ENCODE data around the gene INPP4B.

INPP4B gene

GRCh38 chr4:142120921-142121320 is 725.2 kb downstream of the INPP4B start:
- H3K27ac ChIP-seq: no peak overlapping the region
- TF ChIP-seq ZFX (IDR thresholded peaks at IDR 0.05; ENCODE audit: borderline replicate concordance) (no peak), CTCF (IDR thresholded peaks at IDR 0.05) (no peak)

DNA sequence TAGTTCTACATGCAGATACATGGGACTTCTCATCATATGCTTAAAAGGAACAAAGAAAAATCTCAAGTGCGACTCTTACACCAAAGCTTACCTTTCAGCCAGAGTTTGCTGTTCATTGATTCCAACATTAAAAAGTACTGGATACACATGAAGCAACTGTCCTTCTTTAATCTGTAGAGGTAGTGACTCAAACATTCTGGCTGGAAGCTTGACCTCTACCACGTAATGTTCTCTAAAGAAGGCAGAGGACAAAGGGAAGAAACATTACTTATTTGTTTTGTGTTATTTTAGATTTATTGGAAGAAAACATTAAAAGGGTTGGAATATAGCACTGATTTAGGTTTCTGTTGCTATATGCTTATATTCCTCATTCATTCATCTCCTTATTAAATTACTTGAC is 733.6 kb downstream of the INPP4B start:
- TF ChIP-seq ZFX (IDR thresholded peaks at IDR 0.05; ENCODE audit: borderline replicate concordance) (no peak), CTCF (IDR thresholded peaks at IDR 0.05) (no peak)
- H3K27ac ChIP-seq: no peak overlapping the region

GRCh38 chr4:142110136-142110535 is 736.0 kb downstream of the INPP4B start:
- no peak for TF ChIP-seq ZFX (IDR thresholded peaks at IDR 0.05; ENCODE audit: borderline replicate concordance)
- no peak for TF ChIP-seq CTCF (IDR thresholded peaks at IDR 0.05)

DNA sequence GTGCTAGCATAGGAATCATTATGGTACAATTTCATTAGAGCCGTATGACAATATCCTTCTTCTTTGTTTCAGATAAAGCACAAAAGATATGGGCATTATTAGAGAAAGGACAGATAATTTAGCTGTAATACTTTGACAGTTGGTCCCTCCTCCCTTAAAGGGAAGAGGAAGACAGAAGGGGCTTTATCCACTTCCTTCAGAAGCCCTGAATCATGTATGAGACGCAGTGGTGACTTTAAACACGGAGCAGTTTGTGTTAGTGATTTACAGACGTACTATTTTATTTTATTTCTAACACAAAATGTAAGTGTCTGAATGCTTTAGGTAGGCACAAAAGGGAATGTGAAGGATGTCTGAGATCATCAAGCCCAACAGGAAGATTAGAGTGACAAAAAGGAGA is 742.1 kb downstream of the INPP4B start:
- no peak for TF ChIP-seq CTCF (IDR thresholded peaks at IDR 0.05)
- no peak for TF ChIP-seq ZFX (IDR thresholded peaks at IDR 0.05; ENCODE audit: borderline replicate concordance)
- H3K27ac ChIP-seq: no peak overlapping the region

More at GRCh38 chr4:142110136-142110535, 736.0 kb downstream of the INPP4B start:
- H3K27ac ChIP-seq: no peak overlapping the region

DNA sequence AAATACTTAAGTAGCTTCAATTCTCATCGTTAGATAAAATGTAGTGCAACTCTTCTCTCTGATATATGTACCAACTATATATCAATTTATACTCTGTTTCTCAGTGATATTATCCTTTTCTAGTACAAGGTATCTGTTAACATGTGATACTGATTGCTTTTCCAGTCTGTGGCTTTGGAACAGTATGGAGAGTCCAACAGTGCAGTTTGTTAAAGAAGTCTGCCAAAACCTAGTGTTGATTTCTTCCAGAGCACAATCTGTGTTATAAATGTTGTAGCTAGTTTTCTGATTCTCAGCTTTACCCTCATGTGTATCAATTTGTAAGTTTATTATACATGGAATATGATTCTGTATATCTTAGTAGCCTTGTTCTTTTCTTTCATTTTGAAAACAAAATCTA is 744.7 kb downstream of the INPP4B start:
- no peak overlapping the region for H3K27ac ChIP-seq
- TF ChIP-seq CTCF (IDR thresholded peaks at IDR 0.05): no peak
- no peak for TF ChIP-seq ZFX (IDR thresholded peaks at IDR 0.05; ENCODE audit: borderline replicate concordance)

- H3K27ac ChIP-seq: no peak overlapping the region
- TF ChIP-seq CTCF (IDR thresholded peaks at IDR 0.05) (no peak), ZFX (IDR thresholded peaks at IDR 0.05; ENCODE audit: borderline replicate concordance) (no peak)
Observed at GRCh38 chr4:142100941-142101340, 745.2 kb downstream of the INPP4B start.

- no peak for TF ChIP-seq CTCF (IDR thresholded peaks at IDR 0.05)
- TF ChIP-seq ZFX (IDR thresholded peaks at IDR 0.05; ENCODE audit: borderline replicate concordance): no peak
- no peak overlapping the region for H3K27ac ChIP-seq
Observed at GRCh38 chr4:142098900-142099545, 747.1 kb downstream of the INPP4B start.

Data from 22Rv1 (cell line).